PC-3 (cell line): Measurements from ENCODE around the gene COP1.

Source experiments
- CTCF ChIP-seq: fragments of 300-600 bp; sonication (generic); conservative IDR thresholded peaks from 2 replicates; pipeline ENCODE4 v1.5.1; 2017; ENCODE audit warnings: antibody characterized with exemption, low read depth, mild to moderate bottlenecking, low read length
- EZH2phosphoT487 ChIP-seq: fragments of 300-600 bp; sonication (generic); IDR thresholded peaks from 2 replicates; pipeline ENCODE4 v1.6.1; 2018; ENCODE audit warnings: mild to moderate bottlenecking, antibody characterized with exemption, low read length, borderline replicate concordance

GRCh38 chr1:175978476-175978875 lies 228.6 kb downstream of the COP1 start:
- no peak for TF ChIP-seq CTCF
- no peak for TF ChIP-seq EZH2phosphoT487
